SH-SY5Y (cell line): ENCODE results near the gene STON2.

Experiments
- GATA2 ChIP-seq: IDR thresholded peaks from 2 replicates; pipeline ENCODE4 v1.6.1; 2011; ENCODE audit warnings: mild to moderate bottlenecking, low read depth, low read length
- GATA3 ChIP-seq: IDR thresholded peaks from 2 replicates; pipeline ENCODE4 v1.6.1; 2011; ENCODE audit warnings: low read depth, mild to moderate bottlenecking, low read length, moderate library complexity

DNA sequence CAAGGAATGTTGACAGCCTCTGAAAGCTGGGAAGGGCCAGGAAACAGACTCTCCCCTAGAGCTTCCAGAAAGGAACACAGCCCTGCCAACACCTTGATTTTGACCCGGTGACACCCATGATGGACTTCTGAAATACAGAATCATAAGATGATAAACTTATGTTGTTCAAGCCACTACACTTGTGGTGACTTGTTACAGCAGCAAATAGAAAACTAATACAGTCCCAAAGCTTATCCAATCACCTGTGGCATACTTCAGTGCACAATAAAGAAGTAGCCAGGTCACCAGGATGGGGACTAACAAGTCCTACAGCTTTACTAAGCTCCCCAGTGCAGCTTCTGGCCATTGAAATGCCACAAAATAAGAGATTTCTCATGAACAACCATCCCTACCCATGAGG lies 5.4 kb downstream of the STON2 start:
- TF ChIP-seq GATA2, result no peak
- TF ChIP-seq GATA3, result no peak
